Peyer's patch (tissue), 4 donors: ENCODE data around the gene LY6G6F. TPM values are rescaled to one million over a fixed set of nuclear protein-coding genes. Genes with fewer than 3 reads are reported as not detected.
A peak's percentile ranks its signal among the peaks of the same experiment; 100 is the strongest.

Experiments used
- DNase-seq, 3 donors: peaks; one replicate each; pipeline ENCODE4 v3.0.0-alpha.2; 2017 to 2019
- H3K27ac ChIP-seq, 4 donors: fragments of 200-600 bp; sonication (generic); one replicate each; pipeline ENCODE4 v1.5.1; 2016 to 2019
- H3K27me3 ChIP-seq, 2 donors: fragments of 200-600 bp; sonication (generic); one replicate each; pipeline ENCODE4 v1.5.1; 2019
- H3K36me3 ChIP-seq, 3 donors: fragments of 200-600 bp; sonication (generic); one replicate each; pipeline ENCODE4 v1.5.1; 2016 to 2019
- H3K4me1 ChIP-seq, 4 donors: fragments of 200-600 bp; sonication (generic); one replicate each; pipeline ENCODE4 v1.5.1; 2016 to 2019
- H3K4me3 ChIP-seq, 4 donors: fragments of 200-600 bp; sonication (generic); 1 replicate in 3 of 4; 2 replicates in 1 of 4; pipeline ENCODE4 v1.5.1; 2016 to 2019; ENCODE audit warnings: mild to moderate bottlenecking in 1 of 4
- H3K9me3 ChIP-seq, 4 donors: fragments of 200-600 bp; sonication (generic); one replicate each; pipeline ENCODE4 v1.5.1; 2016 to 2019; ENCODE audit warnings: mild to moderate bottlenecking in 1 of 4
- POLR2A ChIP-seq, 2 donors: fragments of 450-650 bp; IDR thresholded peaks; one replicate each; pipeline ENCODE4 v1.5.1; 2017; ENCODE audit warnings: antibody characterized with exemption in 2 of 2, mild to moderate bottlenecking in 2 of 2, moderate library complexity in 2 of 2
- total RNA-seq, 4 donors: library from RNA; depleted of rRNA; stranded (reverse); fragments of >200 nt; gene quantifications; one replicate each; pipeline ENCODE4 v1.1.0, GENCODE V29; 2016
- TF ChIP-seq, protein P1 (sequence below), 6 experiments: fragments of 450-650 bp in 4 of 6; fragments of 200-600 bp in 2 of 6; sonication (generic) in 1 of 6; IDR thresholded peaks; one replicate each; pipeline ENCODE4 v1.5.1; 2017 to 2019; ENCODE audit warnings: antibody characterized with exemption in 6 of 6, mild to moderate bottlenecking in 3 of 6, moderate library complexity in 1 of 6

Gene LY6G6F, protein sequence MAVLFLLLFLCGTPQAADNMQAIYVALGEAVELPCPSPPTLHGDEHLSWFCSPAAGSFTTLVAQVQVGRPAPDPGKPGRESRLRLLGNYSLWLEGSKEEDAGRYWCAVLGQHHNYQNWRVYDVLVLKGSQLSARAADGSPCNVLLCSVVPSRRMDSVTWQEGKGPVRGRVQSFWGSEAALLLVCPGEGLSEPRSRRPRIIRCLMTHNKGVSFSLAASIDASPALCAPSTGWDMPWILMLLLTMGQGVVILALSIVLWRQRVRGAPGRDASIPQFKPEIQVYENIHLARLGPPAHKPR
- total RNA-seq: not detected

DNA sequence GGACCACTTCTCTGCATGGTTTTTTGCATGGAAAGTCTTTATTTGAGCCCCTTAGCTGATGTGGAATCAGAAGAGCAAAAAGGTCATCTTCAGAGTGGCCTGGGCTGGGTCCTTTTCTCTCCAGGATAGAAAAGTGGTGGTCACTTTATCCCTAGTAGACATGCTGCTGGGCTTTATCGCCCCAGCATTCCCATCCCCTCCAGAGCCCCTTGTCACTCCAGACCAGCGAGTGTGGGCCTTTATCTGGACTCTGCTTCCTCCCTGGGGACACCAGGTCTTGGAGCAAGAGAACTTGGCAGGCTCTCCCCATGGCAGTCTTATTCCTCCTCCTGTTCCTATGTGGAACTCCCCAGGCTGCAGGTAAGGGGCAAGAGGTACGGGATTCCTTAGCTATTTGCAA is at the start of gene LY6G6F:
LY6G6F (plus strand) TSS at position 268 of the 400 bp plus-strand sequence; CDS start at position 309, 41 bp downstream.
- Histone ChIP-seq H3K27me3 (no peaks in the 10 kb centered on the region), H3K36me3 (no peaks in the 10 kb centered on the region), H3K9me3 (no peaks in the 10 kb centered on the region), H3K27ac (no peak within 1 kb of the TSS), H3K4me3 (no peak within 1 kb of the TSS), H3K4me1 (peaks cover 0 to 19% (median 7%) of the 10 kb centered on the region in 4 donors)
- TF ChIP-seq, protein P1, sequence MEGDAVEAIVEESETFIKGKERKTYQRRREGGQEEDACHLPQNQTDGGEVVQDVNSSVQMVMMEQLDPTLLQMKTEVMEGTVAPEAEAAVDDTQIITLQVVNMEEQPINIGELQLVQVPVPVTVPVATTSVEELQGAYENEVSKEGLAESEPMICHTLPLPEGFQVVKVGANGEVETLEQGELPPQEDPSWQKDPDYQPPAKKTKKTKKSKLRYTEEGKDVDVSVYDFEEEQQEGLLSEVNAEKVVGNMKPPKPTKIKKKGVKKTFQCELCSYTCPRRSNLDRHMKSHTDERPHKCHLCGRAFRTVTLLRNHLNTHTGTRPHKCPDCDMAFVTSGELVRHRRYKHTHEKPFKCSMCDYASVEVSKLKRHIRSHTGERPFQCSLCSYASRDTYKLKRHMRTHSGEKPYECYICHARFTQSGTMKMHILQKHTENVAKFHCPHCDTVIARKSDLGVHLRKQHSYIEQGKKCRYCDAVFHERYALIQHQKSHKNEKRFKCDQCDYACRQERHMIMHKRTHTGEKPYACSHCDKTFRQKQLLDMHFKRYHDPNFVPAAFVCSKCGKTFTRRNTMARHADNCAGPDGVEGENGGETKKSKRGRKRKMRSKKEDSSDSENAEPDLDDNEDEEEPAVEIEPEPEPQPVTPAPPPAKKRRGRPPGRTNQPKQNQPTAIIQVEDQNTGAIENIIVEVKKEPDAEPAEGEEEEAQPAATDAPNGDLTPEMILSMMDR (IDR thresholded peaks at IDR 0.05): no peak
- no peak for TF ChIP-seq POLR2A (IDR thresholded peaks at IDR 0.05)
- DNase-seq: no peak

DNA sequence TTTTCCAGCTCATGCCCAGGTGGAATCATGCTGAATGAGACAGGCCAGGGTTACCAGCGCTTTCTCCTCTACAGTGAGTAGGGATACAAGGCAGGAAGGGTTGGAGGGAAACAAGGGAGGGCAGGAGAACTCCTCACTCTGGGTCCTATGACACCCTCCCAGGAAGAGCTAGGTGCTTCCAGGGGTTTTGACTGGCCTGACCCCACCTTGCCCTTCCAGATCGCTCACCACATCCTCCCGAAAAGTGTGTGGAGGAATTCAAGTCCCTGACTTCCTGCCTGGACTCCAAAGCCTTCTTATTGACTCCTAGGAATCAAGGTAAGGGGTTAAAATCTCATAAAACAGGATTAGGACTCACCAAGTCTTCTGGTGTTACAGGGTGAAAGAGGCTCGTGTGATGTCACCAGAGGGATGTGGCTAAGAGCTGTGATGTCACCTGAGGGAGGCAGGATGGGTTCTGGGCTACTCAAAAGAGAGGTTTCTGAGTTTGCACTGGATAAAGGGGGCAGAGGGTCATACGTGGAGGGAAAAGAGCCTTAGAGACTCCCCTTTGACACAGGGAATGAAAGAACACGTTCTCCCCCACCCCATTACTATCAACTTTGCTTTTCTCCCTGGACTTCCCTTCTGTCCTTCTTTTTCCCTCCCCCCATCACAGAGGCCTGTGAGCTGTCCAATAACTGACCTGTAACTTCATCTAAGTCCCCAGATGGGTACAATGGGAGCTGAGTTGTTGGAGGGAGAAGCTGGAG is 49.1 kb upstream of the LY6G6F start:
- H3K4me1 ChIP-seq: peaks cover 7 to 70% (median 14%) of the 10 kb centered on the region in 4 donors
- no peak overlapping the region for H3K27ac ChIP-seq
- H3K9me3 ChIP-seq: no peaks in the 10 kb centered on the region
- no peak overlapping the region for H3K4me3 ChIP-seq
- no peak for DNase-seq
- H3K27me3 ChIP-seq: no peaks in the 10 kb centered on the region
- TF ChIP-seq, protein P1 (IDR thresholded peaks at IDR 0.05): no peak
- TF ChIP-seq POLR2A (IDR thresholded peaks at IDR 0.05): no peak
- peaks cover 0 to 25% (median 0%) of the 10 kb centered on the region in 3 donors for H3K36me3 ChIP-seq

DNA sequence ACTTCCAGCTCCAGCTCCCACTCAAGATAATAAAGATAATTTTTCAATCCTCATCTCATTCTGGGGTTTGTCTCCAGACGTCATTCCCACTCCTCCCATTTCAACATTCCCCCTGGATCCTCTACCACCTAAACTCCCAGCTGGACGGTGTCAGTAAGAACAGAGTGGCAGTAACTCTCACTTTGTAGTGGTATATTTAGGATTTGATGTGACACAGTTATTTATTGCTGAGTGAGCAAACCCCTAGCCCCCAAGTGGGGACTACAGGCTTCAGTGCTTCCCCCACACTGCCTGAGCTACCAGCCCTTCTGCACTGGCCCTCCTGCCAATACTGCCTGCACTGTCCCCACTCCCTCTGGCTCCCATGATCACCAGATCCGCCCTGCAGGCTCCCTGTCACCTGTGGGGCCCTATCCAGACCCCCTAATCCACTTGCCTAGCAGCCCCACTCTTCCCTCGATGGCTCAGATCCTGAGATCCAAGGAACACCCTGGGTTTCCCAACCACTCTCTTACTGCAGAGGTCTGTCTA is 48.4 kb upstream of the LY6G6F start:
- Histone ChIP-seq H3K4me3 (peak overlapping the region in 1 of 4 donors; percentile 5), H3K27ac (no peak overlapping the region), H3K9me3 (no peaks in the 10 kb centered on the region), H3K27me3 (no peaks in the 10 kb centered on the region), H3K36me3 (peaks cover 0 to 25% (median 0%) of the 10 kb centered on the region in 3 donors), H3K4me1 (peaks cover 7 to 76% (median 14%) of the 10 kb centered on the region in 4 donors)
- no peak for DNase-seq
- TF ChIP-seq, protein P1 (IDR thresholded peaks at IDR 0.05): no peak
- TF ChIP-seq POLR2A (IDR thresholded peaks at IDR 0.05): no peak

DNA sequence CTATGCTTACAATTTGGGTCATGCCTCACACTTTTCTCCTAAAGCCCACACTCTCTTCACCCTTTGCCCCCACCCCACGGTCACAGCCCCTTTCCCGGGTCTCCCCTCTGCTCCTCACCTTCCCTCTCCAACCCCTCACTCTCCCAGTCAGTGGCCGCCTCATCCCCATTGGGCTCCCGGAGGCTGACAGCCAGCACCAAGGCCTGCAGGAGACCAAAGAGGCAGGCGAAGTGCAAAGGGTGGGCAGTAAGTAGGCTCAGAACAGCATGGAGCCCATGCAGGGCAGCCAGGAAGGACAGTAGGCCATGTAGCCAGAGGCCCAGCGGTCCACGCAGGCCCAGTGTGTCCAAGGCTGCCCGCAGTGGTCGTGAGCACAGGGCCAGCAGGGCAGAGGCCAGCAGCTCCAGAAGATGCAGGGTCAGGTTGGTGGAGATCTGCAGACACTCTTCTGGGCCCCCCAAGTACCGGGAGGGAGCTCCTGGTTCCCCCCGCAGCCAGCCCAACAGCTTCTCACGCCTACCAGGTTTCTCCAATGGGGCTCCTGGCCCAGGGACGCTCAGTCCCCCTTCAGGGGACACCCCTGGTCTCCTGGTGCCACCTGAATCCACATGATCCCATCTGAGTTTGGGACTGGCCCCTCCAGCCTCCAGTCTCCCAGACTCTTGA is 47.5 kb upstream of the LY6G6F start:
- DNase-seq: no peak
- Histone ChIP-seq H3K27me3 (no peaks in the 10 kb centered on the region), H3K4me3 (peak overlapping the region; percentile 54 to 74 (median 66)), H3K4me1 (peaks cover 9 to 76% (median 19%) of the 10 kb centered on the region in 4 donors), H3K27ac (peak overlapping the region in 3 of 4 donors; percentile 81 to 90 (median 85)), H3K36me3 (peaks cover 0 to 25% (median 0%) of the 10 kb centered on the region in 3 donors), H3K9me3 (no peaks in the 10 kb centered on the region)
- TF ChIP-seq POLR2A (IDR thresholded peaks at IDR 0.05): no peak
- TF ChIP-seq, protein P1 (IDR thresholded peaks at IDR 0.05): no peak

DNA sequence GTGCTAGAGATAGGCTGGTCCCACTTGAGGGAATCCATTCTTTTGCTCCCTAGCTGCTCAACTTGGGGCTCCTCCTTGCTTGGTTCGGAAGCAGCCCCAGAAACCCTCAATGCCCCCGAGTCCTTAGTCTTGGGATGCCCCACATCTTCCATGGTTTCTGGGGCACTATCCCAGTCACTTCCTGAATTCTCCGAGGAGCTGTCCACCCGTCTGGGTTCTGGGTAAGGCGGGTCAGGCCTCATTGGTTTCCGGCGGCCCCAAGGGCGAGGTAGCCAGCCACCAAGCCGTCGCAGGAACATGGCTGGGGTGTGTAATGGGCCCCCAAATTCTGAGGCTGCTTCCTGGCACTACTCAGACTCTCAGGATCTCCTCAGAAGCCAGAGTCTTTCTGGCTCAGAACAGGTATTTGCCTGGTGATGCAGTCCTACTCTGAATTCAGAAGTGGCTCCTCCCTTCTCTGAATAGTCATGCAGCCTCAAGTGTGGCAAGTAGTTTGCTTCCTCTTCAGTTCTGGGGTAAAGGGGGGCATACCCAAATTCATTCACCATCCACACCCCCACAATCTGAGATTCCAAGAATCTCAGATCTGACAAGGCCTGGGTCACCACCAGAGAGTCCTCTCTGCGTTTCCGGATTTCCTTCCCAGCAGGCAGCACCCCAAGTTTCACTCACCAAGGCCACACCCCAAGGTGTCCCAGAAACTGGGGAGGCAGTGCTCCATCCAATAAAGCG is 46.9 kb upstream of the LY6G6F start:
- H3K4me3 ChIP-seq: peak overlapping the region; percentile 54 to 74 (median 66)
- TF ChIP-seq POLR2A (IDR thresholded peaks at IDR 0.05): no peak
- TF ChIP-seq, protein P1 (IDR thresholded peaks at IDR 0.05): no peak
- H3K4me1 ChIP-seq: peaks cover 9 to 72% (median 19%) of the 10 kb centered on the region in 4 donors
- H3K27me3 ChIP-seq: no peaks in the 10 kb centered on the region
- peak in 2 of 3 donors; percentile 41 to 62 for DNase-seq
- H3K27ac ChIP-seq: peak overlapping the region; percentile 81 to 90 (median 84)
- H3K36me3 ChIP-seq: peaks cover 0 to 25% (median 0%) of the 10 kb centered on the region in 3 donors
- H3K9me3 ChIP-seq: no peaks in the 10 kb centered on the region
